Measurements from ENCODE around the gene ZNF649.
"Not testable (repeated sequence)": the region's sequence is repeated elsewhere in the genome, so short reads cannot be mapped to it uniquely, and the experiment has no call there.

ZNF649 gene

GRCh38 chr19:51915324-51915867 lies 10.6 kb upstream of the ZNF649 start:
- no peak for TF ChIP-seq CTCF (conservative IDR thresholded peaks at IDR 0.05; ENCODE audit: low read depth, low read length)
- H3K4me3 ChIP-seq (ENCODE audit: low read depth, low read length) = no peak overlapping the region

GRCh38 chr19:51907981-51908380 lies 3.2 kb upstream of the ZNF649 start:
- DNase-seq (ENCODE audit: low read depth); H3K4me3 ChIP-seq (ENCODE audit: low read depth, low read length): not testable (repeated sequence)

More at GRCh38 chr19:51915324-51915867, 10.6 kb upstream of the ZNF649 start:
- no peak for DNase-seq (ENCODE audit: low read depth)

- H3K4me3 ChIP-seq (ENCODE audit: low read depth, low read length); DNase-seq (ENCODE audit: low read depth): not testable (repeated sequence)
Observed at GRCh38 chr19:51906108-51906507, 1.3 kb upstream of the ZNF649 start.

DNA sequence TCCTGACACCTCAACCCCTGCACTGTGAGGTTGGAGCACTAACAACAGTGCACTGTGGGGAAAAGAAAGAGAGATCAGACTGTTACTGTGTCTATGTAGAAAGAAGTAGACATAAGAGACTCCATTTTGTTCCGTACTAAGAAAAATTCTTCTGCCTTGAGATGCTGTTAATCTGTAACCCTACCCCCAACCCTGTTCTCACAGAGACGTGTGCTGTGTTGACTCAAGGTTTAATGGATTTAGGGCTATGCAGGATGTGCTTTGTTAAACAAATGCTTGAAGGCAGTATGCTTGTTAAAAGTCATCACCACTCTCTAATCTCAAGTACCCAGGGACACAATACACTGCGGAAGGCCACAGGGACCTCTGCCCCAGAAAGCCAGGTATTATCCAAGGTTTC lies 822 bp upstream of the ZNF649 start:
- H3K4me3 ChIP-seq (ENCODE audit: low read depth, low read length) = not testable (repeated sequence)

DNA sequence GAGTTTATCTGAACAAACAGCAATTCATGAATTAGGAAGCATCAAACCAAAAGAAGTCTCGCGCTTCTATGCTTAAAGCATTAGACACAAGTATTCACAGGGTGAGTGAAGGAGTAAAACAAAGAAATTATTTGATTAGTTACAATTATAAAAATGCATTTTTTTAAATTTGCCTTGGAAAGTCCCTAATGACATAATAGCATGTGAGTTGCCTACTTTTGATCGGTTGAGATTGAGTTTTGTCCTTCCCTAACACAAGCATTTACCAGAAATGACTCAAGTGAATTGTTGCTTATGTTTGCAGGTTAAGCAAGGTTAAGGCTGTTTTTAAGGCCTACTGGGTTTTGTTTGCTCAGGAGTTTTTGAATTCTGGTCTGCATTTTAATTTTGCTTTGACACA lies 389 bp upstream of the ZNF649 start:
- no peak for DNase-seq (ENCODE audit: low read depth)
- H3K4me3 ChIP-seq (ENCODE audit: low read depth, low read length) = no peak overlapping the region
- TF ChIP-seq CTCF (conservative IDR thresholded peaks at IDR 0.05; ENCODE audit: low read depth, low read length) = no peak

More for the DNA sequence above, 822 bp upstream of the ZNF649 start:
- not testable (repeated sequence) for DNase-seq (ENCODE audit: low read depth)

DNA sequence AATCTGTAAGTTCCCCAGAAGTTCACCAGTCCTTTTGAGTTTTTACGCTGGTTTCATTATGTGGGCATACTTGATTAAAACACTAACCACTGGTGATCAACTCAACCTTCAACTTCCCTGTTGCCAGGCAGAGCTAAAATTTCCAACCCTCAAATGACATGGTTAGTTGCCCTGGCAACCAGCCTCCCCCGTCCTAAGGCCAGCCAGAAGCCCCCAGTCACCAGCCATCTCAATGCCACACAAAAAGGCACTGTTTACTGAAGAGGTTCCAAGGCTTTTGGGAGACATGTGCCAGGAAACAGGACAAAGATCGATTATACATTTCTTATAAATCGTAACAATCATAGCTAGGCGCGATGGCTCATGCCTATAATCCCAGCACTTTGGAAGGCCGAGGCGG lies 1.6 kb downstream of the ZNF649 start:
- H3K4me3 ChIP-seq (ENCODE audit: low read depth, low read length) = no peak overlapping the region
- no peak for DNase-seq (ENCODE audit: low read depth)

DNA sequence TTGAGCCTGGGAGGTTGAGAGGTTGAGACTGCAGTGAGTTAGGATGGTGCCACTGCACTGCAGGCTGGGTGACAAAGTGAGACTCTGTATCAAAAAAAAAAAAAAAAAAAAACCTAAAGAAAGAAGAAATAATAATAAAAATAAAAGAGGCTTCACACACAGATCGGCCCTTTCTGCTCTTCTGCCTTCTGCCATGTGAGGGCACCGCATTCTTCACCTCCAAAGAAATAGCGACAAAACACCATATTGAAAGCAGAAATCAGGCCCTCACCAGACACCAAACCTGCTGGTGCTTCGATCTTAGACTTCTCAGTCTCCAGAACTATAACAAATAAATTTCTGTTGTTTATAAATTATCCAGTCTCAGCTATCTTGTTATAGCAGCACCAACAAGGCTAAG lies 3.0 kb downstream of the ZNF649 start:
- no peak overlapping the region for H3K4me3 ChIP-seq (ENCODE audit: low read depth, low read length)
- no peak for DNase-seq (ENCODE audit: low read depth)
- TF ChIP-seq CTCF (conservative IDR thresholded peaks at IDR 0.05; ENCODE audit: low read depth, low read length) = peak; percentile 36

More for the DNA sequence above, 1.6 kb downstream of the ZNF649 start:
- TF ChIP-seq CTCF (conservative IDR thresholded peaks at IDR 0.05; ENCODE audit: low read depth, low read length) = no peak

- TF ChIP-seq CTCF (conservative IDR thresholded peaks at IDR 0.05; ENCODE audit: low read depth, low read length) = no peak
- H3K4me3 ChIP-seq (ENCODE audit: low read depth, low read length) = no peak overlapping the region
- no peak for DNase-seq (ENCODE audit: low read depth)
Observed at GRCh38 chr19:51891193-51891747, 13.5 kb downstream of the ZNF649 start.

GRCh38 chr19:51889934-51890333 lies 14.9 kb downstream of the ZNF649 start:
- H3K4me3 ChIP-seq (ENCODE audit: low read depth, low read length) = no peak overlapping the region
- TF ChIP-seq CTCF (conservative IDR thresholded peaks at IDR 0.05; ENCODE audit: low read depth, low read length) = no peak
- no peak for DNase-seq (ENCODE audit: low read depth)
